ENCODE results near the gene JAML.

DNA sequence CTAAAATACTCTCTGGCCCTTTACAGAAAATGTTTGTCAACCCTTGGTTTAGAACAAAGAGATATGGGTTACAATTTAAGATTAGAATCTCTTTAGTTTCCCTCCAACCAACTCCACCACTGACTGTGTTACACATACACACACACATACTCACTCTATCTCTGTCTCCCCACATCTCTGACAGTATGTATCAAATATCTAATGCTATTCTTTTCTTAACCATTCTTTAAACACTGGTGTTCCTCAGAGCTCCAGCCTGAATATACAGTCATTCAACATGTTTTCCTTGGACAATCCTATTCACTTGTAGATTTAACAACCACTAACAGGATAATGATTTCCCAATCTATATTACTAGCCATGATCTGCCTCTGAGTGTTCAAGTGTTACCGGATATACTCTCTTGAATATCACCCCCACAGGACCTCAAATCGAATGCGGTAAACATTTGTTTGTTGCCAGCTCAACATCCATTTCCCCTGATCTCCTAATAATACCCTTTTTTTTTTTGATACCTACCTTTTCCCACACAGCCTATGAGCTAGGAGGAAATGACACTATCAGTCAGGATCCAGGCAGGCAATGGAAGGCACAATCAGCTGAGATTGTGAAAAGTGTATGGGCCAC, 21.2 kb upstream of the JAML start:
- TF ChIP-seq POLR2A (IDR thresholded peaks at IDR 0.05; ENCODE audit: low read length) (no peak), GATA1 (IDR thresholded peaks at IDR 0.05; ENCODE audit: low read depth, low read length) (no peak)

Measured in erythroblast (primary cell).